Heart left ventricle (tissue), 13 donors: ENCODE results near the gene DMBX1.

Experiments used
- POLR2A ChIP-seq, 2 donors: fragments of 450-650 bp; IDR thresholded peaks; one replicate each; pipeline ENCODE4 v1.6.1; 2017; ENCODE audit warnings: antibody characterized with exemption in 2 of 2, mild to moderate bottlenecking in 2 of 2, moderate library complexity in 2 of 2
- TF ChIP-seq, protein P1 (sequence below), 12 donors: fragments of 200-600 bp; sonication (generic) in 4 of 12; IDR thresholded peaks; one replicate each; pipeline versions ENCODE4 v1.5.0 to v1.8.0; 2018 to 2022; ENCODE audit warnings: antibody characterized with exemption in 12 of 12, mild to moderate bottlenecking in 5 of 12
- donor health status: ischemic (EF 13 %, LVEDD 7.1; RV severe dilation, severe dysfunction).
- donor health status: DM: no; HTN: yes; CAD: no.
- donor health status: DM: no; HTN: no; CAD: no.
- donor health status: ischemic (EF 25% LVEDD 6.9; RV normal size, moderate dysfunction).
- donor health status: ischemic (EF 25% LVEDD 5.7; RV mildly dilated, moderate dysfunction).
- donor health status: ischemic (EF 35%, LVEDD 5.7; RV mildly dilated, moderate dysfunction).
- donor health status: nonischemic (EF 11% LVEDD 7.7; RV severe dilation, severe dysfunction).
- donor health status: DM: yes; HTN: yes; CAD: no.
- donor health status: PGD.
- donor health status: ischemic (EF 29% LVEDD 5.4; RV normal size, mild dysfunction).
- donor health status: nonischemic (EF 23%, LVEDD 6.1; RV moderate dilation, normal function).

DNA sequence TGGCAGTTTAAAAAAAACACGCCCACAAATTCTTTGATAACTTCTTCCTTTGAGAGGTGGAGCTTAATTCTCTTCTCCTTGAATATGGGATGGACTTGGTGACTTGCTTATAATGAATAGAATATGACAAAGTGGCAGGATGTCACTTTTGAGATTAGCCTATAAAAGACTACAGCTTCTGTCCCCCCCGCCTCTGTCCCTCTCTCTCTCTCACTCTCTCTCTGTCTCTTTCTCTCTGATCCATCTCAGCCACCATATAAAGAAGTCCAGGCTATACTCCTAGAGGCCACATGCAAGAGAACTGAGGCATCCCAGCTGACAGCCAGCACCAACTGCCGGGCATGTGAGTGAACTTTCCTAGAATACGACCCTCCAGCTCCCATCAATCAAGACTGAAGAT, 7.7 kb upstream of the DMBX1 start:
- TF ChIP-seq, protein P1, sequence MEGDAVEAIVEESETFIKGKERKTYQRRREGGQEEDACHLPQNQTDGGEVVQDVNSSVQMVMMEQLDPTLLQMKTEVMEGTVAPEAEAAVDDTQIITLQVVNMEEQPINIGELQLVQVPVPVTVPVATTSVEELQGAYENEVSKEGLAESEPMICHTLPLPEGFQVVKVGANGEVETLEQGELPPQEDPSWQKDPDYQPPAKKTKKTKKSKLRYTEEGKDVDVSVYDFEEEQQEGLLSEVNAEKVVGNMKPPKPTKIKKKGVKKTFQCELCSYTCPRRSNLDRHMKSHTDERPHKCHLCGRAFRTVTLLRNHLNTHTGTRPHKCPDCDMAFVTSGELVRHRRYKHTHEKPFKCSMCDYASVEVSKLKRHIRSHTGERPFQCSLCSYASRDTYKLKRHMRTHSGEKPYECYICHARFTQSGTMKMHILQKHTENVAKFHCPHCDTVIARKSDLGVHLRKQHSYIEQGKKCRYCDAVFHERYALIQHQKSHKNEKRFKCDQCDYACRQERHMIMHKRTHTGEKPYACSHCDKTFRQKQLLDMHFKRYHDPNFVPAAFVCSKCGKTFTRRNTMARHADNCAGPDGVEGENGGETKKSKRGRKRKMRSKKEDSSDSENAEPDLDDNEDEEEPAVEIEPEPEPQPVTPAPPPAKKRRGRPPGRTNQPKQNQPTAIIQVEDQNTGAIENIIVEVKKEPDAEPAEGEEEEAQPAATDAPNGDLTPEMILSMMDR (IDR thresholded peaks at IDR 0.05) = no peak
- no peak for TF ChIP-seq POLR2A (IDR thresholded peaks at IDR 0.05)
